ENCODE data around the gene CETP.
A peak's percentile ranks its signal among the peaks of the same experiment; 100 is the strongest.
"Not testable (repeated sequence)": the region's sequence is repeated elsewhere in the genome, so short reads cannot be mapped to it uniquely, and the experiment has no call there.

CETP gene

GRCh38 chr16:56999409-57000270, 37.9 kb downstream of the CETP start:
- DNase-seq (ENCODE audit: low read depth), result no peak
- no peak overlapping the region for H3K4me3 ChIP-seq (replicated peaks; ENCODE audit: low read depth, low read length)
- TF ChIP-seq, protein P1, sequence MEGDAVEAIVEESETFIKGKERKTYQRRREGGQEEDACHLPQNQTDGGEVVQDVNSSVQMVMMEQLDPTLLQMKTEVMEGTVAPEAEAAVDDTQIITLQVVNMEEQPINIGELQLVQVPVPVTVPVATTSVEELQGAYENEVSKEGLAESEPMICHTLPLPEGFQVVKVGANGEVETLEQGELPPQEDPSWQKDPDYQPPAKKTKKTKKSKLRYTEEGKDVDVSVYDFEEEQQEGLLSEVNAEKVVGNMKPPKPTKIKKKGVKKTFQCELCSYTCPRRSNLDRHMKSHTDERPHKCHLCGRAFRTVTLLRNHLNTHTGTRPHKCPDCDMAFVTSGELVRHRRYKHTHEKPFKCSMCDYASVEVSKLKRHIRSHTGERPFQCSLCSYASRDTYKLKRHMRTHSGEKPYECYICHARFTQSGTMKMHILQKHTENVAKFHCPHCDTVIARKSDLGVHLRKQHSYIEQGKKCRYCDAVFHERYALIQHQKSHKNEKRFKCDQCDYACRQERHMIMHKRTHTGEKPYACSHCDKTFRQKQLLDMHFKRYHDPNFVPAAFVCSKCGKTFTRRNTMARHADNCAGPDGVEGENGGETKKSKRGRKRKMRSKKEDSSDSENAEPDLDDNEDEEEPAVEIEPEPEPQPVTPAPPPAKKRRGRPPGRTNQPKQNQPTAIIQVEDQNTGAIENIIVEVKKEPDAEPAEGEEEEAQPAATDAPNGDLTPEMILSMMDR (IDR thresholded peaks at IDR 0.05; ENCODE audit: low read length, missing control alignments), result no peak

DNA sequence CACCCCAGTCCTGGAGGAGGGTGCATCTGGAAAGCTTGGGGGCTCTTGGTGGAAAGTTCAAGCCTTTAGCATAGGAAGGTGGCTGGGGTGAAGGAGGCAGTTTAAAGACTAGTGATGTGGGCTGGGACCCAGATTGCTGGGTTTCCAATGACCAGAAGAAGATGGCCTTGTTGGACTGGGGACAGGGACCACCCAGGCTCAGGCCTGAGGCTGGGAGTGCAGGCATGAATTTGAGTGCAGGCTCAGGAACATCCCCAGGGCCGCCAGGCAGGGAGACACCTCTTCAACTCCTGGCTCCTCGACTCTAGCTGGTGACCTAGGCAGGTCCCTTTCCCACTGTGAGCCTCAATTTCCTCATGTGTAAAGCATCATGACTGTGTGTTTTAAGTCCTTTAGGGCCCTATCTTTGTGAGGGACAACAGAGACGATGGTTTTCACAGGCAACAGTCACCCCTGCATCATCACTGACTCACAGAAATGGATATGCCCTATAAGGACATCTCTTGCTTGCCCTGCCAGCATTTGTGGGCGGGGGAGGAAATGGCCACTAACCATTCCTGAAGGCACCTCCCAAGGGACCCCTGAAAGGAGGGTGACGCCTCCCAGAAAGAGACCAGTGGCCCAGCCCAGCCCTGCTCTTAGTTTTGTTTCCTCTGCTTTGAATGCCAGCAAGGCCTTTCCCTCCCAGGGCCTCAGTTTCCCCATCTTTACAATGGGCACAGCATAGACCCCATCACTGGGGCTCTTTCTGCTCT, 38.7 kb downstream of the CETP start:
- H3K4me3 ChIP-seq (replicated peaks; ENCODE audit: low read depth, low read length), result no peak overlapping the region
- DNase-seq (ENCODE audit: low read depth), result peak; percentile 92
- TF ChIP-seq, protein P1 (IDR thresholded peaks at IDR 0.05; ENCODE audit: low read length, missing control alignments), result no peak

- no peak for DNase-seq (ENCODE audit: low read depth)
- TF ChIP-seq, protein P1 (IDR thresholded peaks at IDR 0.05; ENCODE audit: low read length, missing control alignments), result no peak
Measured at GRCh38 chr16:57001026-57001679, 39.4 kb downstream of the CETP start.

GRCh38 chr16:57003439-57004386, 42.0 kb downstream of the CETP start:
- TF ChIP-seq, protein P1 (IDR thresholded peaks at IDR 0.05; ENCODE audit: low read length, missing control alignments), result no peak
- no peak for DNase-seq (ENCODE audit: low read depth)
- H3K4me3 ChIP-seq (replicated peaks; ENCODE audit: low read depth, low read length), result no peak overlapping the region

More at GRCh38 chr16:57001026-57001679, 39.4 kb downstream of the CETP start:
- no peak overlapping the region for H3K4me3 ChIP-seq (replicated peaks; ENCODE audit: low read depth, low read length)

DNA sequence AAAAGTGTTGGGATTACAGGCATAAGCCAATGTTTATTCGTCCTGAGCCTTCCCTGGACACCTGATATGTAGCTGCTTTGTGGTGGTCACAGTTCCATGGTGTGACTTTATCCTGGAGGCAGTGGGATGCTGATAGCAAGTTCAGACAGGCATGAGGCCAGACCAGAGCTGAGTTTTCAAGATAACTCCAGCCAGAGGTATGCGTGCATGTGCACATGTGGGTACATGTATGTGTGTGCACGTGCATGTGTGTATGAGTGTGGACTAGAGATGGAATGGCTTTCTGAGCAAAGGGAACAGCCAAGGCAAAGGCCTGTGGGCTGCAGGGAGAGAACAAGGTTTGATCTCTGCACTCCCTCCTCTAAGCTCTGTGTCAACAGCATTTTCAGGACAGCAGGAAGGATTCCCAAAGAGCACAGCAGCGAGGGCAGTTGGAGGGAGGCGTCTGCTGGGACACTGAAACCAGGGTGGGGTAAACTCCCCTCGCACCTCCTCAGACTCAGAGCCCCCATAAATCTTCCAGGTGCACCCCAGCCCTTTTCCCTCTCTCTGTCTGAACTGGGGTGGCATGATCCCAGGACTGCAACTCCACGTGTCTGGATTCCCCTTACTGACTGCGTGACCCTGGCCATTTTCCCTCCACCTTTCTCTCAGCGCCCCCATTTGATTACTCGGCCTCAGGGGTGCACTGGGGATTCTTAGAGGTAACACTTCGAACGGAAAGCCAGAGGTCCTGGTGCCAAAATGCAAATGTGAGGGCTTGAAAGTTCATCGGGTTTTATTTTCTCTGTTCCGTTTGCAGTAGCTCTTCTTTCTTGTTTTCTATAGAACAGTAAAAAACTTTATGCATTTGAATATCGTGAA, 42.9 kb downstream of the CETP start:
- no peak for DNase-seq (ENCODE audit: low read depth)
- TF ChIP-seq, protein P1 (IDR thresholded peaks at IDR 0.05; ENCODE audit: low read length, missing control alignments), result no peak
- no peak overlapping the region for H3K4me3 ChIP-seq (replicated peaks; ENCODE audit: low read depth, low read length)

DNA sequence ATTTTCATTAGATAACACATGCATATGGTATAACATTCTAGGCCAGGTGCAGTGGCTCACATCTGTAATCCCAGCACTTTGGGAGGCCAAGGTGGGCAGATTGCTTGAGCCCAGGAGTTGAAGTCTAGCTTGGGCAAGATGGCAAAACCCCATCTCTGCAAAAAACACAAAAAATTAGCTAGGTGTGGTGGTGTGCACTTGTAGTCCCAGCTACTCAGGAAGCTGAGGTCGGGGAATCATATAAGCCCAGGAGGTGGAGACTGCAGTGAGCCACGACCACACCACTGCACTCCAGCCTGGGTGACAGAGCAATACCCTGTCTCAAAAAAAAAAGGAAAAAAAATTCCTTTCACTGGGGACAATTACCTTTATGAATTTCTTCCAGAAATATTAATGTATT, 43.8 kb downstream of the CETP start:
- not testable (repeated sequence) for H3K4me3 ChIP-seq (replicated peaks; ENCODE audit: low read depth, low read length); DNase-seq (ENCODE audit: low read depth)

All from fibroblast of pulmonary artery (primary cell).